ENCODE results near the gene SCNN1B.

Gene SCNN1B

GRCh38 chr16:23410176-23410575, 108.1 kb downstream of the SCNN1B start:
- no peak for DNase-seq

GRCh38 chr16:23414731-23415130, 112.6 kb downstream of the SCNN1B start:
- no peak for DNase-seq

- DNase-seq: no peak
These were observed 114.7 kb downstream of the SCNN1B start for GRCh38 chr16:23416816-23417215.

- no peak for DNase-seq
These were observed 117.9 kb downstream of the SCNN1B start for GRCh38 chr16:23420011-23420410.

GRCh38 chr16:23423496-23424049, 121.5 kb downstream of the SCNN1B start:
- no peak for DNase-seq

GRCh38 chr16:23424292-23424958, 122.3 kb downstream of the SCNN1B start:
- no peak for DNase-seq

- DNase-seq: no peak
These were observed 126.2 kb downstream of the SCNN1B start for GRCh38 chr16:23428351-23428750.

Data from hematopoietic multipotent progenitor cell treated with erythropoietin and hydrocortisone succinate and interleukin-3 and kit ligand, for 8 days (in vitro differentiated cells).